Measurements from ENCODE around the gene ERLEC1.

DNA sequence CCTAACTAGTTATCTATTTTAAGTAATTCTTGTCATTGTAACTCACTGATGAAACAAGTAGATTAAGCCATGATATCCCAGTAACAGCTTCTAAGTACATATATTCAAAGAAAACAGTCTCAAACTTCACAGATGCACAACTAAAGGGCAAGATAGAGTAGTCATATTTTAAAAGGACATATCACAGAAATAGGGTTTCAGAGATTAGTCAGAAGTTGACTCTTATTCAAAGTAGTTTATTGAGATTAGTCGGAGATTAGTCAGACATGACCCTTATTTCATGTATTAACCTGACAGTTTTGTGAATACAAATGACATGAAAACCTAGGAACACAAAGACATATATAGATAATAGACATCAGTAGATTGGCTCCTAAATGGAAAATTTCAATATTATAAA lies 35.1 kb upstream of the ERLEC1 start:
- TF ChIP-seq, protein P1, sequence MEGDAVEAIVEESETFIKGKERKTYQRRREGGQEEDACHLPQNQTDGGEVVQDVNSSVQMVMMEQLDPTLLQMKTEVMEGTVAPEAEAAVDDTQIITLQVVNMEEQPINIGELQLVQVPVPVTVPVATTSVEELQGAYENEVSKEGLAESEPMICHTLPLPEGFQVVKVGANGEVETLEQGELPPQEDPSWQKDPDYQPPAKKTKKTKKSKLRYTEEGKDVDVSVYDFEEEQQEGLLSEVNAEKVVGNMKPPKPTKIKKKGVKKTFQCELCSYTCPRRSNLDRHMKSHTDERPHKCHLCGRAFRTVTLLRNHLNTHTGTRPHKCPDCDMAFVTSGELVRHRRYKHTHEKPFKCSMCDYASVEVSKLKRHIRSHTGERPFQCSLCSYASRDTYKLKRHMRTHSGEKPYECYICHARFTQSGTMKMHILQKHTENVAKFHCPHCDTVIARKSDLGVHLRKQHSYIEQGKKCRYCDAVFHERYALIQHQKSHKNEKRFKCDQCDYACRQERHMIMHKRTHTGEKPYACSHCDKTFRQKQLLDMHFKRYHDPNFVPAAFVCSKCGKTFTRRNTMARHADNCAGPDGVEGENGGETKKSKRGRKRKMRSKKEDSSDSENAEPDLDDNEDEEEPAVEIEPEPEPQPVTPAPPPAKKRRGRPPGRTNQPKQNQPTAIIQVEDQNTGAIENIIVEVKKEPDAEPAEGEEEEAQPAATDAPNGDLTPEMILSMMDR (IDR thresholded peaks at IDR 0.05), result no peak
- TF ChIP-seq POLR2A (IDR thresholded peaks at IDR 0.05), result no peak

Data from breast epithelium (tissue), 3 donors.